Subcutaneous abdominal adipose tissue (tissue), 5 donors: ENCODE measurements around the gene TSPAN3.

ENCODE experiments used
- H3K27ac ChIP-seq: one replicate; pipeline ENCODE4 v1.7.0; 2013; ENCODE audit warnings: low read depth, mild to moderate bottlenecking, inconsistent platforms, low read length, moderate library complexity
- H3K27me3 ChIP-seq, 5 donors: one replicate each; pipeline ENCODE4 v1.7.0; 2013; ENCODE audit warnings: low read length in 5 of 5, inconsistent platforms in 1 of 5; ENCODE audit not compliant: control insufficient read depth in 5 of 5, insufficient read depth in 4 of 5
- H3K36me3 ChIP-seq, 5 donors: one replicate each; pipeline ENCODE4 v1.7.0; 2013; ENCODE audit warnings: low read length in 5 of 5; ENCODE audit not compliant: control insufficient read depth in 5 of 5, insufficient read depth in 5 of 5
- H3K4me1 ChIP-seq, 5 donors: one replicate each; pipeline ENCODE4 v1.7.0; 2013; ENCODE audit warnings: low read length in 5 of 5, mild to moderate bottlenecking in 3 of 5, moderate library complexity in 1 of 5; ENCODE audit not compliant: control insufficient read depth in 5 of 5, insufficient read depth in 5 of 5
- H3K4me3 ChIP-seq, 5 donors: one replicate each; pipeline ENCODE4 v1.7.0; 2013; ENCODE audit warnings: low read length in 5 of 5, low read depth in 1 of 5
- H3K9ac ChIP-seq, 5 donors: one replicate each; pipeline ENCODE4 v1.7.0; 2013; ENCODE audit warnings: low read length in 5 of 5, mild to moderate bottlenecking in 4 of 5, moderate library complexity in 3 of 5
- H3K9me3 ChIP-seq, 5 donors: one replicate each; pipeline ENCODE4 v1.7.0; 2013; ENCODE audit warnings: low read length in 5 of 5; ENCODE audit not compliant: control insufficient read depth in 5 of 5
- donor health status: healthy.
- donor health status: healthy.
- donor health status: healthy.
- donor health status: healthy.
- donor health status: healthy.

The TSPAN3 gene

DNA sequence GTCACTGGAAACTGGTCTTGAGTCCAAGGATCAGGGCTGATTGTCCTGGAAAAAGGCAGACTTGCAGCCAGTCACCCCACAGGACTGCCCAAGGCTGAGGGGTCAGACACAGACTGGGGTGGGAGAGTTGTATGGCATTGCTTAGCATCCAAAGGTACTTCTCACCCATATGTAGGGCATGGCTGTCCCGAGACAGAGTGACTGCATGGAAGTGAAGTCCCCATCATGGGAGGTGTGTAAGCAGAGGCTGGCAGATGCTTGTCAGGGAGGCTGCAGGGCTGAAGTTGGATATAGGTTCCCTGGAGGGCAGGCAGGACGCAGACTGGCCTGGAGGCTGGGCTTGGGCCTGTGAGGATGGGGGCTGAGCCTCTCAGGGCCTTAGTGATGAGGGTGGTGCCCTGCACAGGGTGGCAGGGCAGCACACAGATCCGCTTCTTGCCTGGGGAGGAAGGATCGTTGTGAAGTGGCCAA is 44.9 kb downstream of the TSPAN3 start:
- peaks cover 0 to 10% (median 0%) of the 10 kb centered on the region in 5 donors for H3K36me3 ChIP-seq
- no peak overlapping the region for H3K9ac ChIP-seq

GRCh38 chr15:77025083-77025901 is 45.6 kb downstream of the TSPAN3 start:
- Histone ChIP-seq H3K9ac (no peak overlapping the region), H3K27ac (no peak overlapping the region), H3K4me1 (peaks cover 0 to 30% (median 17%) of the 10 kb centered on the region in 5 donors)

More for the DNA sequence above, 44.9 kb downstream of the TSPAN3 start:
- Histone ChIP-seq H3K9me3 (no peaks in the 10 kb centered on the region), H3K27ac (no peak overlapping the region), H3K4me1 (peaks cover 0 to 28% (median 17%) of the 10 kb centered on the region in 5 donors), H3K27me3 (no peaks in the 10 kb centered on the region), H3K4me3 (no peak overlapping the region)

GRCh38 chr15:77024273-77025082 is 46.4 kb downstream of the TSPAN3 start:
- Histone ChIP-seq H3K9me3 (no peaks in the 10 kb centered on the region), H3K27me3 (no peaks in the 10 kb centered on the region), H3K36me3 (peaks cover 0 to 9% (median 0%) of the 10 kb centered on the region in 5 donors), H3K4me3 (no peak overlapping the region), H3K9ac (no peak overlapping the region), H3K27ac (no peak overlapping the region), H3K4me1 (peaks cover 0 to 31% (median 17%) of the 10 kb centered on the region in 5 donors)

More at GRCh38 chr15:77025083-77025901, 45.6 kb downstream of the TSPAN3 start:
- no peaks in the 10 kb centered on the region for H3K9me3 ChIP-seq
- H3K27me3 ChIP-seq = no peaks in the 10 kb centered on the region
- H3K4me3 ChIP-seq = no peak overlapping the region
- peaks cover 0 to 10% (median 0%) of the 10 kb centered on the region in 5 donors for H3K36me3 ChIP-seq

DNA sequence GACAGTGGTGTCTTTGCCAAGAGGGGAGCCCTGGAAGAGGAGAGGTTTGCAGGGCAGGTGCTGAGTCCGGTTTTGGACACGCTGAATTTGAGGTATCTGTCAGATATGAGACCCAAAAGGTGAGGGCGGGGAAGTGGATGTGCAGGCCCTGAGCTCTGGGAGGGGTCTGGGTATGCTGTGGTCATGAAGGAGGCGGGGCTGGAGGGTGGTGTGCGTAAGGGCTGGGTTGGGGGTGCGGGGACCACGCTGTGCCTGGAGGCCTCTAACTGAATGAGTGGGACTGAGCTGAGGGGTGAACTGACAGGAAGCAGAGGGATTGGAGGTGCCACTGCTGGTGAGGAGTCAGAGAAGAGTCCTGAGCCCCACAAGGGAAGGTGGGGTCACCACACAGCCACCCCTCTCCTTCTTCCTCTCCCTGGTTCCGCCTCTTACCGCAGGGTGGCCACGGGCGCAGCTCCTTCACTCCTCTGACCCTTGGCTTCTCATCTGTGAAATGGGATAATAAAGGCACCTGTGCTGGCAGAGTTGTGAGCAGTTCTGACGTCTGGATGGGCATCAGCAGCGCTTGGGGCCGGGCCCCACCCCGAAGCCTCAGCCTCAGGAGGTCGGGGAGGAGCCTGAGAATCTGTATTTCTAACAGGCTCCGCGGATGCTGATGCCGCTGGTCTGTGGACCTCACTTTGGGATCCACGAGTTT is 47.2 kb downstream of the TSPAN3 start:
- Histone ChIP-seq H3K27me3 (peaks cover 0 to under 1% (median 0%) of the 10 kb centered on the region in 5 donors), H3K4me3 (no peak overlapping the region), H3K36me3 (peaks cover 0 to 6% (median 0%) of the 10 kb centered on the region in 5 donors), H3K27ac (no peak overlapping the region), H3K9ac (no peak overlapping the region), H3K9me3 (no peaks in the 10 kb centered on the region), H3K4me1 (peaks cover 0 to 37% (median 16%) of the 10 kb centered on the region in 5 donors)

- peaks cover 0 to 6% (median 0%) of the 10 kb centered on the region in 5 donors for H3K36me3 ChIP-seq
- H3K9ac ChIP-seq = no peak overlapping the region
- no peak overlapping the region for H3K27ac ChIP-seq
- H3K4me3 ChIP-seq = no peak overlapping the region
- peaks cover 0 to 29% (median 9%) of the 10 kb centered on the region in 5 donors for H3K4me1 ChIP-seq
- peaks cover 0 to 2% (median 0%) of the 10 kb centered on the region in 5 donors for H3K27me3 ChIP-seq
- no peaks in the 10 kb centered on the region for H3K9me3 ChIP-seq
Measured at GRCh38 chr15:77022646-77023575, 48.0 kb downstream of the TSPAN3 start.

- Histone ChIP-seq H3K4me1 (peaks cover 0 to 27% (median 7%) of the 10 kb centered on the region in 5 donors), H3K9ac (no peak overlapping the region), H3K9me3 (no peaks in the 10 kb centered on the region), H3K36me3 (peaks cover 0 to 5% (median 0%) of the 10 kb centered on the region in 5 donors), H3K27ac (no peak overlapping the region), H3K27me3 (peaks cover 0 to 5% (median under 1%) of the 10 kb centered on the region in 5 donors), H3K4me3 (no peak overlapping the region)
Measured at GRCh38 chr15:77021803-77022381, 49.0 kb downstream of the TSPAN3 start.

DNA sequence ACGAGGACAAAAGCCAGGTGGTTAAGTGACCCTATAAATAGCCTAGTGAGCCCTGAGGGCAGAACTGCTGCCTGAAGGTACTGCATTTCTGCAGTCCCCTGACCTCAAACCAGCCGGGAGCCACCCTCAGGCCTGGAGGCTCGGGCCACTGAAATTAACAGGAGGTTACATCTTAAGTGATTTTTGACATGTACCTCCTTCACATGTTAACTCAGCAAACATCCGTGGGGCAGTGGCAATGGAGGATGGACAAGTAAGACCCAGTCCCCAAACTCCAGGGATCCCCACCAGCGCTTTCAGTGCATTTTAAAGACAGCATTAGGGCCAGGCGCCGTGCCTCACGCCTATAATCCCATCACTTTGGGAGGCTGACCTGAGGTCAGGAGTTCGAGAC is 49.8 kb downstream of the TSPAN3 start:
- H3K9me3 ChIP-seq = no peaks in the 10 kb centered on the region
- peaks cover 0 to 30% (median 8%) of the 10 kb centered on the region in 5 donors for H3K4me1 ChIP-seq
- H3K9ac ChIP-seq = no peak overlapping the region
- H3K4me3 ChIP-seq = no peak overlapping the region
- H3K36me3 ChIP-seq = peaks cover 0 to 5% (median 0%) of the 10 kb centered on the region in 5 donors
- no peak overlapping the region for H3K27ac ChIP-seq
- peaks cover 0 to 11% (median 2%) of the 10 kb centered on the region in 5 donors for H3K27me3 ChIP-seq

DNA sequence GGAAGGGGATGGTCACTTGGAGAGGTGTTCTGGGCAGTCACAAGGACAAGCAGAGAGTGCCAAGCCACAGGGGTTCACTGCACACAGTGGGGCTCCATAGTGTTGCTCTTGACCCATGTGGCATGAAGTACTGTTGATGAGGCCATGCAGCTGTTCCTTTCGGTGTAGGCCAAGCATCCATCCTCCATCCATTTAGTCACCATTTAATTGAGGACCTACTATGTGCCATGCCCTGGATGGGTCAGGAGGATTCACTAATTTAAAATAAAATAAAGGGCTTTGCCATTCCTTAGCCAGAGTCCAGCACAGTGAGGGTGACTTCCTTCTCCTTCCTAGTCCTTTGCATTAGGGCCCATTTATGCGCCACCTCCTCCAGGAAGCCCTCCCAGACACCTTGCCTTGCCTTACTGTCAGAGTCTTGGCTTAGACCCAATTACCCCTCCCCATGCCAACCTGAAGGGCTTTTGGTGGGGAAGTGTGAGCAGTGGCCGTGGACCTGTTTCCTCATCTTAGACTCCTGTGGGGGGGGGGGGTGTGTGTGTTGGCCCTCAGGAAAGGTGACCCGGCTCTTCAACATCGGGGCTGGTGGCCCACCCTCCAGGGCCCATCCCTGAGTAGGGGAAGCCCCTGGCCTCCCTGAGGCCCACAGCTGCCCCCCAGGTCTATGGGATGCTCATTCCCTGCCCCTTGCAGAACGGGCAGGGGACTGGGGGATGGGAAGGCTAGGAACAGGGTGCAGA is 50.4 kb downstream of the TSPAN3 start:
- Histone ChIP-seq H3K36me3 (no peaks in the 10 kb centered on the region), H3K27me3 (peaks cover 0 to 15% (median 2%) of the 10 kb centered on the region in 5 donors), H3K9ac (no peak overlapping the region), H3K4me3 (no peak overlapping the region), H3K27ac (no peak overlapping the region), H3K4me1 (peaks cover 0 to 36% (median 12%) of the 10 kb centered on the region in 5 donors), H3K9me3 (no peaks in the 10 kb centered on the region)
